Measurements from ENCODE around the gene C19orf73. TPM values are rescaled to one million over a fixed set of nuclear protein-coding genes. Genes with fewer than 3 reads are reported as not detected.

The C19orf73 gene
- total RNA-seq, 1 donor from 2014 or later = 1.8 TPM

DNA sequence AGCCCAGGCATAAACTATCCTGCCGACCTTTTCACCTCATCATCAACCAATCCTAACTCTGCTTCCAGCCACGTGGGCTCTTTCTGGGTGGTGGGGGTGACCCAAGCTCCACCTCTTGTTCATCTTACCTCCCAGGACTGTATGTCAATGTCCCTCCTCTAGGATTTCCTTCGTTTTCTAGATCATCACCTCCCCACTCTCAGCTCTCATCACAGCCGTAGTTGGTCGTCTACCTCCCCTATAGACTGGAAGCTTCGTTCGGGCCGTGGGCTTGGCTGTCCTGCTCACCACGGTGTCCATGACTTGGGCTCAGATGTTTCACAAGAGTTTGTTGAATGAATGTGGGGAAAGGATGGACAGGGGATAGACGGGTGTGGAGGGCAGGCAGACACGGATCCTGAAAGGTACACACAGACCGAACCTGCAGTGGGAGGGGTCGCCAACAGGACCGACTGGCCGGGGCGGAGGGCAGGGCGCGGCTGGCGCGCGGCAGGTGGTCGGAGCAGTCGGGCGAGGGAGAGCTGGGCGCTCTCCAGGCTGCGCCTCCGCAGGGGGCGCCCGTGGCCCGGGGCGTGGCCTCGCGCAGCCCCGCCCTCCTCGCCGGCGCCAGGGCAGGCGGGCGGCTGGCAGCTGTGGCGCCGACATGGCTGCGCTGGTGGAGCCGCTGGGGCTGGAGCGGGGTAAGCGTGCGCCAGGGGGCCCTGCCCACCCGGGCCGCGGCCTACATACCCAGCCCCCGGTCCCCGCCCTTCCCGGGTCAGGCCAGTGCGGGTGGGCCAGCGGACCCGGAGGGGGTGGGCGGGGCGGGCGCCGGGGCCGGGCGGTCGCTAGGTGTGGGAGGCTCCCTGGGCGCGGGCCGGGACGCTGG, 4.9 kb downstream of the C19orf73 start, which contains the start of gene LIN7B:
TSS of gene LIN7B (plus strand) at position 609 of the 868 bp plus-strand sequence. CDS start at position 644, 35 bp downstream.
- Mint-ChIP-seq H3K27ac (ENCODE audit: unreplicated experiment) (peak within 1 kb of the TSS; percentile 71), H3K36me3 (ENCODE audit: unreplicated experiment) (peaks cover 4% of the 10 kb centered on the region), H3K9me3 (ENCODE audit: unreplicated experiment) (no peaks in the 10 kb centered on the region), H3K4me1 (ENCODE audit: unreplicated experiment) (peaks cover 27% of the 10 kb centered on the region), H3K27me3 (ENCODE audit: unreplicated experiment) (no peaks in the 10 kb centered on the region), H3K4me3 (ENCODE audit: unreplicated experiment) (peak within 1 kb of the TSS; percentile 84)
- TF ChIP-seq, protein P1, sequence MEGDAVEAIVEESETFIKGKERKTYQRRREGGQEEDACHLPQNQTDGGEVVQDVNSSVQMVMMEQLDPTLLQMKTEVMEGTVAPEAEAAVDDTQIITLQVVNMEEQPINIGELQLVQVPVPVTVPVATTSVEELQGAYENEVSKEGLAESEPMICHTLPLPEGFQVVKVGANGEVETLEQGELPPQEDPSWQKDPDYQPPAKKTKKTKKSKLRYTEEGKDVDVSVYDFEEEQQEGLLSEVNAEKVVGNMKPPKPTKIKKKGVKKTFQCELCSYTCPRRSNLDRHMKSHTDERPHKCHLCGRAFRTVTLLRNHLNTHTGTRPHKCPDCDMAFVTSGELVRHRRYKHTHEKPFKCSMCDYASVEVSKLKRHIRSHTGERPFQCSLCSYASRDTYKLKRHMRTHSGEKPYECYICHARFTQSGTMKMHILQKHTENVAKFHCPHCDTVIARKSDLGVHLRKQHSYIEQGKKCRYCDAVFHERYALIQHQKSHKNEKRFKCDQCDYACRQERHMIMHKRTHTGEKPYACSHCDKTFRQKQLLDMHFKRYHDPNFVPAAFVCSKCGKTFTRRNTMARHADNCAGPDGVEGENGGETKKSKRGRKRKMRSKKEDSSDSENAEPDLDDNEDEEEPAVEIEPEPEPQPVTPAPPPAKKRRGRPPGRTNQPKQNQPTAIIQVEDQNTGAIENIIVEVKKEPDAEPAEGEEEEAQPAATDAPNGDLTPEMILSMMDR (IDR thresholded peaks at IDR 0.05) = peak; percentile 55
- peak; percentile 92 for DNase-seq (ENCODE audit: extremely low spot score, unreplicated experiment)

DNA sequence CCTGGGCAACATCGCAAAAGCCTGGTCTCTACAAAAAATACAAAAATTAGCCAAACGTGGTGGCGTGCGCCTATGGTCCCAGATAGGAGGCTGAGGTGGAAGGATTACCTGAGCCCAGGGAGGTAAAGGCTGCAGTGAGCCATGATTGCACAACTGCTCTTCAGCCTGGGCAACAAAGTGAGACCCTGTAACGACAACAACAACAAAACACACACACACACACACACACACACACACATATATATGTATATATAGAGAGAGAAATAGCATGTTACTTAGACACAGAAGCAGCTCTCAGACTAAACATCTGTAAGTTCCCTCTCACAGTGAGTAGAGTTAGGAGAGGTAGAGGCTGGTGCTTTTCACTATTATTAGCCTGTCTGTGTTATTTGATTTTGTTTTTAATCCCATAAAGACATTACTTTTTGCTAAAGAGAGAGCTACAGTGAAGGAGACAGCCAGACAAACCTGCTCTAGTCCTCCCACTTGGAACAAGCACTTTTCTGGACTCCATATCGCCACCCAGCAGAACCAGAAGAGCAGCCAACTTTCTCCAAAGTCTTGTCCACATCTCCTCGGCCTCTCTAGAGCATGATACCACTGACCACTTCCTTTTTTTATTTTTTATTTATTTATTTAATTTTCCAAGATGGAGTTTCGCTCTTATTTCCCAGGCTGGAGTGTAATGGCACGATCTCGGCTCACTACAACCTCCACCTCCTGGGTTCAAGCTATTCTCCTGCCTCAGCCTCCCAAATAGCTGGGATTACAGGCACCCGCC, 7.5 kb downstream of the C19orf73 start:
- Mint-ChIP-seq H3K27ac (ENCODE audit: unreplicated experiment) (no peak overlapping the region), H3K36me3 (ENCODE audit: unreplicated experiment) (peaks cover 20% of the 10 kb centered on the region), H3K27me3 (ENCODE audit: unreplicated experiment) (no peaks in the 10 kb centered on the region), H3K4me3 (ENCODE audit: unreplicated experiment) (no peak overlapping the region), H3K9me3 (ENCODE audit: unreplicated experiment) (no peaks in the 10 kb centered on the region), H3K4me1 (ENCODE audit: unreplicated experiment) (peaks cover 14% of the 10 kb centered on the region)
- TF ChIP-seq, protein P1 (IDR thresholded peaks at IDR 0.05) = no peak
- no peak for DNase-seq (ENCODE audit: extremely low spot score, unreplicated experiment)

DNA sequence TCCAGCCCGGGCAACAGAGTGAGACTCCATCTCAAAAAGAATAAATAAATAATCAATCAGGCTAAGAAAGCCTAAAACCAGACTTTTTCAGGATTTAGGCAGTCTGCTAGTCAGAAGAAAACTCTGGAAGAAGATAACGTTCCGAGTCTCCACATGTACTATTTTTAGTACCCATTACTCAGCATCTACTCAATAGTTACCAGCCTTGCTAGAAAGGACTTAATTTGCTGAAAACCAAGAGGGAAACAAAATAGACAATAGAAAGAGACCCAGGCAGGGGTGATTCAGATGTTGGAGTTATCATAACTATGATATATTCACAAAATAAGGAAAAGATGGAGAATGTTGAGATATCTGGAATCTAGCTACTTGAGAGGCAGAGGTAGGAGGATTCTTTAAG, 8.4 kb downstream of the C19orf73 start:
- TF ChIP-seq, protein P1 (IDR thresholded peaks at IDR 0.05) = no peak

DNA sequence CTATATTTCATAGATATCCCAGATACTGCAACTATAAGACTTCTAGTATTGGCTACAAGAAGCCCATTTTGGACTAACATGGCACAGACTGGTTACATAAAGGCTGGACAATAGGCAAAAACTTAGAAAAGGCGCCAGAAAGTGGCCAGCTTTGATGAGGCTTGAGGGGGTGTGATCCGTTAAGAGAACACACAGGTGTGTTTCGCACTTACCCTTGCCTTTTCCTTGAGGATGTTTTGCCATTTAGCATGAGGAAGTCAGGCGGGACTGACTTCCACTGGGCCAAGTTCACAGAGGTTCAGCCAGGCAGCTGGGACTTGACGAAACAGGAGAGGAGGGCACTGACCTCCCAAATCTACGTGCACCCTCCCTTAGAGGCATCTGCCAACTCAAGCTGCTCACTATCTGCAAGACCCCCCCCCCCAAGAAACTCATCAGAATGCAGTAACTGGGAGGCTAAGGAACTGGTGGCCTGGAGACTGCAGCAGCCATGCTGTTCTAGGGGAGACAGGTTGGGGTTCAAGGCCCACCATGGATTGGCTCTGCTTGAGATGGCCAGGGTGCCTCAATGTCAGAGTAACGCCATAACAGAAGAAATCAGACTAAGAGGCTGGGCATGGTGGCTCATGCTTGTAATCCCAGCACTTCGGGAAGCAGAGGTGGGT, 9.2 kb downstream of the C19orf73 start:
- H3K27ac Mint-ChIP-seq (ENCODE audit: unreplicated experiment) = no peak overlapping the region
- TF ChIP-seq, protein P1 (IDR thresholded peaks at IDR 0.05) = no peak
- no peak for DNase-seq (ENCODE audit: extremely low spot score, unreplicated experiment)
- H3K36me3 Mint-ChIP-seq (ENCODE audit: unreplicated experiment) = peaks cover 31% of the 10 kb centered on the region
- H3K27me3 Mint-ChIP-seq (ENCODE audit: unreplicated experiment) = no peaks in the 10 kb centered on the region
- H3K4me3 Mint-ChIP-seq (ENCODE audit: unreplicated experiment) = no peak overlapping the region
- peaks cover 10% of the 10 kb centered on the region for H3K4me1 Mint-ChIP-seq (ENCODE audit: unreplicated experiment)
- no peaks in the 10 kb centered on the region for H3K9me3 Mint-ChIP-seq (ENCODE audit: unreplicated experiment)

More for the DNA sequence above, 8.4 kb downstream of the C19orf73 start:
- Mint-ChIP-seq H3K9me3 (ENCODE audit: unreplicated experiment) (no peaks in the 10 kb centered on the region), H3K4me3 (ENCODE audit: unreplicated experiment) (no peak overlapping the region), H3K4me1 (ENCODE audit: unreplicated experiment) (peaks cover 10% of the 10 kb centered on the region), H3K27ac (ENCODE audit: unreplicated experiment) (peak overlapping the region; percentile 27), H3K27me3 (ENCODE audit: unreplicated experiment) (no peaks in the 10 kb centered on the region), H3K36me3 (ENCODE audit: unreplicated experiment) (peaks cover 23% of the 10 kb centered on the region)
- no peak for DNase-seq (ENCODE audit: extremely low spot score, unreplicated experiment)
